ENCODE results near the gene MUC22. TPM values are rescaled to one million over a fixed set of nuclear protein-coding genes. Genes with fewer than 3 reads are reported as not detected.

The MUC22 gene
- total RNA-seq, 3 donors from 2014 or later (not counting 1 experiment from before 2014, with no cell fraction given), result not detected

- intact Hi-C loops (cut with micrococcal nuclease), result no loop called here
- 95% methylated on average over 4 of the region's 5 CpGs for WGBS (ENCODE audit: insufficient coverage)
- no peak overlapping the region for H3K27ac ChIP-seq (ENCODE audit: low read length)
- TF ChIP-seq CTCF (IDR thresholded peaks at IDR 0.05), result no peak
- DNase-seq (no peak), ATAC-seq (no peak)
- peaks cover 27 to 54% of the 10 kb centered on the region in 2 donors for H3K27me3 Mint-ChIP-seq (ENCODE audit: low read depth in 2 of 2)
- no peaks in the 10 kb centered on the region for H3K36me3 ChIP-seq (ENCODE audit: control insufficient read depth, insufficient read depth, low read length)
- H3K27ac Mint-ChIP-seq, result no peak overlapping the region
- peaks cover 3 to 4% of the 10 kb centered on the region in 2 donors for H3K4me1 Mint-ChIP-seq
- H3K4me1 ChIP-seq (ENCODE audit: control insufficient read depth, insufficient read depth, low read length), result peaks cover under 1% of the 10 kb centered on the region
- no peaks in the 10 kb centered on the region for H3K27me3 ChIP-seq (ENCODE audit: control insufficient read depth, insufficient read depth, low read length)
- H3K36me3 Mint-ChIP-seq, result no peaks in the 10 kb centered on the region
- H3K9me3 Mint-ChIP-seq, result no peaks in the 10 kb centered on the region
- no peaks in the 10 kb centered on the region for H3K9me3 ChIP-seq (ENCODE audit: control insufficient read depth, insufficient read depth, low read length)
- H3K4me3 Mint-ChIP-seq, result no peak overlapping the region
- H3K4me3 ChIP-seq (ENCODE audit: low read length), result no peak overlapping the region
Measured at GRCh38 chr6:30970946-30971345, 39.3 kb upstream of the MUC22 start.

- Histone ChIP-seq H3K36me3 (ENCODE audit: control insufficient read depth, insufficient read depth, low read length) (no peaks in the 10 kb centered on the region), H3K4me3 (ENCODE audit: low read length) (no peak overlapping the region), H3K27me3 (ENCODE audit: control insufficient read depth, insufficient read depth, low read length) (no peaks in the 10 kb centered on the region), H3K27ac (ENCODE audit: low read length) (no peak overlapping the region), H3K4me1 (ENCODE audit: control insufficient read depth, insufficient read depth, low read length) (no peaks in the 10 kb centered on the region), H3K9me3 (ENCODE audit: control insufficient read depth, insufficient read depth, low read length) (no peaks in the 10 kb centered on the region)
- no peaks in the 10 kb centered on the region for H3K9me3 Mint-ChIP-seq
- H3K27ac Mint-ChIP-seq, result no peak overlapping the region
- DNase-seq (no peak), ATAC-seq (no peak)
- WGBS (ENCODE audit: insufficient coverage), result 92% methylated on average over 4 of the region's 4 CpGs
- no peak overlapping the region for H3K4me3 Mint-ChIP-seq
- peaks cover 24 to 50% of the 10 kb centered on the region in 2 donors for H3K27me3 Mint-ChIP-seq (ENCODE audit: low read depth in 2 of 2)
- no peak for TF ChIP-seq CTCF (IDR thresholded peaks at IDR 0.05)
- H3K4me1 Mint-ChIP-seq, result no peaks in the 10 kb centered on the region
- intact Hi-C loops (cut with micrococcal nuclease), result no loop called here
- no peaks in the 10 kb centered on the region for H3K36me3 Mint-ChIP-seq
Measured at GRCh38 chr6:30972816-30973215, 37.5 kb upstream of the MUC22 start.

- Mint-ChIP-seq H3K27me3 (ENCODE audit: low read depth in 2 of 2) (peaks cover 26 to 66% of the 10 kb centered on the region in 2 donors), H3K4me3 (no peak overlapping the region)
Measured at GRCh38 chr6:30974490-30975252, 35.6 kb upstream of the MUC22 start.

More at GRCh38 chr6:30974490-30975252, 35.6 kb upstream of the MUC22 start:
- Histone ChIP-seq H3K27ac (ENCODE audit: low read length) (no peak overlapping the region), H3K4me3 (ENCODE audit: low read length) (no peak overlapping the region), H3K9me3 (ENCODE audit: control insufficient read depth, insufficient read depth, low read length) (no peaks in the 10 kb centered on the region), H3K36me3 (ENCODE audit: control insufficient read depth, insufficient read depth, low read length) (no peaks in the 10 kb centered on the region), H3K27me3 (ENCODE audit: control insufficient read depth, insufficient read depth, low read length) (no peaks in the 10 kb centered on the region), H3K4me1 (ENCODE audit: control insufficient read depth, insufficient read depth, low read length) (no peaks in the 10 kb centered on the region)
- no peaks in the 10 kb centered on the region for H3K4me1 Mint-ChIP-seq
- ATAC-seq (no peak), DNase-seq (no peak)
- TF ChIP-seq CTCF (IDR thresholded peaks at IDR 0.05), result no peak
- H3K36me3 Mint-ChIP-seq, result no peaks in the 10 kb centered on the region
- H3K27ac Mint-ChIP-seq, result no peak overlapping the region
- H3K9me3 Mint-ChIP-seq, result no peaks in the 10 kb centered on the region
- WGBS (ENCODE audit: insufficient coverage), result 91% methylated on average over 4 of the region's 4 CpGs
- intact Hi-C loops (cut with micrococcal nuclease), result no loop called here

Data from natural killer cell (primary cell).